ENCODE results near the gene GPR31.
A peak's percentile ranks its signal among the peaks of the same experiment; 100 is the strongest.

The GPR31 gene

DNA sequence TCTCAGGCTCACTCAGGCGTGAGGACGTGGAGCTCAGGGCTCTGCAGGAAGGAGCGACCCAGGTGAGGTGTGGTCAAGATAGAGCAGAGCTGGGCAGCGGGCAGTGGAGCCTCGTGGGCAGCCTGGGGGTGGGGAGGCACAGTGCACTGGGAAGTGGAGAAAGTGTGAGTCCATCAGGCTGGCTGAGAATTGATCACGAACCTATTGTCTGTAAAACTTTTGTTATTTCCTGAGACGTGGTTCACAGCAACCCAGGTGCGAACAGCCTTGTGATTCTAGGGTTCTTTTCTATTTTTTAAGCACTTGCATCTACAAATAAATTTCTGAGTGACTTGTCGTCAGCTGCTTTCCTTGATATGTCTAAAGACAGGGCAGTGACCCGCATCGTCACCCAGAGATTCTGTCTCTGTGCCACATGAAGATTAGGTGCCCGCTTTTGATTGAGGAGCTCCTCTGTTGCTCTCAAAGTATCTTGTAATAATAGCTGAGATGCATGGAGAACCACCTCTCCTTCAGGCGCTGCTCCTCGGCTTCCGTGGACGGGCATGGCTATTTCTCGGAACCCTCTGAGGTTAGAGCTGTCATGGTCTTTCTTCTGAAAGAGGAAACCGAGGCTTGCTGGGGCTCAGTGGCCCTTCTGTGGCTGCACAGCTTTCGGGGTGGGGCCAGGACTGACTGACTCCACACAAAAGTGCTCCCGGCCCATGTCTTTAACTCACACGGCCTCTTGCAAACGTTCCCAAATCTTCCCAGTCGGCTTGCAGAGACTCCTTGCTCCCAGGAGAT, 35.5 kb downstream of the GPR31 start:
- peak in 1 of 10 donors; percentile 52 for DNase-seq
- intact Hi-C loops (cut with DNase I), result no loop called here

GRCh38 chr6:167121335-167121841, 36.4 kb downstream of the GPR31 start:
- intact Hi-C loops (cut with DNase I), result no loop called here
- DNase-seq, result no peak

DNA sequence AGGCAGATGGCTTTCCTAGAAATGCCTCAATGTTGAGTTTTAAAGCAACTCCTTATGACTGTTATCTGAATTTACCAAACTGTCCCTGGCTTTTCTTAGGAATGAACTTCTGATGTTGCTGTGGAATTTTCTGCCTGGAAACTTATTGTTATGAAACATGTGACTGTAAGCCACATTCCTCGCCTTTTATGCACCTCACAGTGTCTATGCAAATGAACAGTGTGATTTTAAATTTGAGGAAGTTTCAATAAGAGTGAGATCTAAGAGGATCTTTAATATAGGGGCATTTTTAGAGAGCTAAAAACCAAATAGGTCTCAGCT, 37.2 kb downstream of the GPR31 start:
- DNase-seq, result no peak
- intact Hi-C loops (cut with DNase I), result no loop called here

- intact Hi-C loops (cut with DNase I), result no loop called here
- no peak for DNase-seq
Measured at GRCh38 chr6:167119670-167120582, 37.9 kb downstream of the GPR31 start.

- intact Hi-C loops (cut with DNase I), result no loop called here
- DNase-seq, result no peak
Measured at GRCh38 chr6:167118839-167119238, 38.9 kb downstream of the GPR31 start.

DNA sequence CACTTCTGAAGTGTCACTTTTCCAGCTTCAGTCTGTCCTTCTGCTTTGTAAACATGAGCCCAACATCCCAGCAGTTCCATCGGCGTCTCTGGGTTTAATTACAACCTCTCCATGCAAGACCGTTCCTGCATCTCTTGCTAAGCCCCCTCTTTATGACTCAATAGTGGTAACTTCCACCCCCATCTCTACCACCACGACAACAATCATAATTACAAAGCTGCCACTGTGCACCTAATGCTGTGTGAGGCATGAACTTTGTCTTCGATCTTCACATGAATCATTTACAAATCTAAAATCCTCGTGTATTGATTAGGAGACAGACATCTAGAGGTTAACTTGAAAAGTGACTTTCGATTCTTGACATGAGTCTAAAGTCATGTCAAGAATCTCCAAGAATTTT, 39.8 kb downstream of the GPR31 start:
- intact Hi-C loops (cut with DNase I), result no loop called here
- DNase-seq, result no peak

DNA sequence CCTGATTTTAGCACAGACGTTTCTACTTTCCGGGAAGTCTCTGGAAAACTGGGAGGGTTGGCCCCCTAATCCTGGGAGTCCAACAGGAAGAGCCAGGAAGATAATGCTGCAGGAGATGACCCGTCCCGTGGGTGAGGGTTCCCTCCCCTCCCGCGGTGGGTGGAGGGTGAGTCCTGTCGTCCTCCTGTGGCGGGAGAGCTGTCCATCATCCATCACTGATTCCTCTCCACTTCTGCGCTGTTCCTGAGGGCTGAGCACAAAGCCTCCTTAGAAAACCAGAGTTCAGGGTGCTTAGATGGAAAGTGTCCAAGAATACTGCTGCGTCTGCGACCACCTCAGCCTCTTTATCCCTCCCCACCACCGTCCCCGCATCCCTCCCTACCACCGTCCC, 40.9 kb downstream of the GPR31 start:
- intact Hi-C loops (cut with DNase I), result no loop called here
- peak in 1 of 10 donors; percentile 70 for DNase-seq

- DNase-seq, result no peak
- intact Hi-C loops (cut with DNase I), result no loop called here
Measured at GRCh38 chr6:167116109-167116837, 41.5 kb downstream of the GPR31 start.

GRCh38 chr6:167115054-167115453, 42.7 kb downstream of the GPR31 start:
- DNase-seq, result no peak
- intact Hi-C loops (cut with DNase I), result no loop called here

- intact Hi-C loops (cut with DNase I), result no loop called here
- peak in 2 of 10 donors; percentile 15 to 18 for DNase-seq
Measured at GRCh38 chr6:167113935-167114910, 43.6 kb downstream of the GPR31 start.

GRCh38 chr6:167113047-167113754, 44.6 kb downstream of the GPR31 start:
- DNase-seq, result peak in 1 of 10 donors; percentile 45
- intact Hi-C loops (cut with DNase I), result no loop called here

GRCh38 chr6:167112421-167112820, 45.4 kb downstream of the GPR31 start:
- DNase-seq, result peak in 1 of 10 donors; percentile 37
- intact Hi-C loops (cut with DNase I), result no loop called here

GRCh38 chr6:167111597-167111996, 46.2 kb downstream of the GPR31 start:
- intact Hi-C loops (cut with DNase I), result no loop called here
- no peak for DNase-seq

DNA sequence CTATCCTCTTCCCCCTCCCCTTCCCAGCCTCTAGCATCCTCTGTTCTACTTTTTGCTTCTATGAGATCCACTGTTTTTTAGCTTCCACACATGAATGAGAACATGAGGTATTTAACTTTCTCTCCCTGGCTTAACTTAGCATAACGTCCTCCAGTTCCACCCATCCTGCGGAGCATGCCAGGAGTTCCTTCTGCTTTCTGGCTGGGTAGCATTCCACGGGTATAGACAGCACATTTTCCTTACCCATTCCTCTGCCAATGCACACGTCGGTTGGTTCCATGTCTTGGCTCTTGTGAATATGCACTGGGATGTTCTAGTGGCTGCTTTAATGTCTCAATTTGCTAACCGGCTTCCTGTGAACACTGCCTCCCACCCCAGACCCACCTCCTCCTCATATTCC, 48.1 kb downstream of the GPR31 start:
- no peak for DNase-seq
- intact Hi-C loops (cut with DNase I), result no loop called here

- intact Hi-C loops (cut with DNase I), result no loop called here
- no peak for DNase-seq
Measured at GRCh38 chr6:167108278-167108677, 49.5 kb downstream of the GPR31 start.

DNA sequence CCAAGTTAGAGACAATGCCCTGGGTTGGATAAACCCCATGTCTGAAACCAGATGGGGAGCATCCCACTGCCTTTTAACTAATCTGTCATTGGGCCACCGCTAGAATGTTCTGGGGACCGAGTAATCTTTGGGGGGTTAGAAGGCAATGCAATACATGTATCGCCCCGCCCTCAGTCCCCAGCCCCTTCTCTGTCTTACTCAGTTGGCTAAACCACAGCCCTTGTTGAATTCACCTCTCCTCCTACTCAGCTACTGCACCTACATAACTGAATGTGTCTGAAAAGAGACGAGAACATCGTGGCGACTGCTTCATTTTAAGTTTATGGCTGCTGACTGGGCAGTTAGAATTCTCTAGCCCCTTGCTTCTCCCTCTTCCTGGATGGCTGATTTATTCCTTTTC, 50.0 kb downstream of the GPR31 start:
- intact Hi-C loops (cut with DNase I), result no loop called here

DNA sequence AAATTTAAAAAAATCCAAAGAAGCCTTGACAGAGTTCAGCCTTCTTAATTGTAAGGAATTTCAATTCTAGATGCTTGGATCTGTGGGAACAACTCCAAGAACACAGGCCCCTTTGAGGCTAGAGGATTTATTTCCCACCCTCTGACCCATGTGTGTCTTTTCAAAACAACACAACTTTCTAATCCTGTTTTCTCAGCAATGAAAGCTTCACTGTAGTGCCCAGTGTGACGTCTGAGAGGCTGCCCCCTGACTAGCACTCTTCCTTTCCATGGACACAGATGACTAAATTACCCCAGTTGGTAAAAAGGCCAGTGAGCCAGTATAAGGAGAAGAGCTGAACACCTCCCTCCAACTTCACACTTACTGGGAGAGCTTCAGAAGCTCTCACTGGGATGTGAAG, 51.4 kb downstream of the GPR31 start:
- intact Hi-C loops (cut with DNase I), result no loop called here
- no peak for DNase-seq

More for the DNA sequence above, 50.0 kb downstream of the GPR31 start:
- DNase-seq, result no peak
